ACC112 (cell line): ENCODE measurements around the gene NF2.
A peak's percentile ranks its signal among the peaks of the same experiment; 100 is the strongest.

Experiments used
- H2AFZ ChIP-seq: fragments of 200-600 bp; sonication (generic); one replicate; pipeline ENCODE4 v1.6.0; 2017; ENCODE audit warnings: antibody characterized with exemption, low read length; ENCODE audit not compliant: unreplicated experiment
- H3K27ac ChIP-seq: fragments of 200-600 bp; sonication (generic); 2 replicates; pipeline ENCODE4 v1.5.1; 2014; ENCODE audit warnings: low read depth, mild to moderate bottlenecking, antibody characterized with exemption, low read length, moderate library complexity
- H3K27me3 ChIP-seq: fragments of 200-600 bp; sonication (generic); 2 replicates; pipeline ENCODE4 v1.6.1; 2014; ENCODE audit warnings: mild to moderate bottlenecking, antibody characterized with exemption, low read length, moderate library complexity, mixed read lengths; ENCODE audit not compliant: insufficient read depth
- H3K36me3 ChIP-seq: fragments of 200-600 bp; sonication (generic); 2 replicates; pipeline ENCODE4 v1.6.1; 2016; ENCODE audit warnings: mild to moderate bottlenecking, antibody characterized with exemption, low read length, moderate library complexity, mixed read lengths; ENCODE audit not compliant: insufficient read depth
- H3K4me1 ChIP-seq: fragments of 200-600 bp; sonication (generic); one replicate; pipeline ENCODE4 v1.6.1; 2016; ENCODE audit warnings: low read length, mixed read lengths; ENCODE audit not compliant: insufficient read depth, unreplicated experiment, control insufficient read depth
- H3K4me3 ChIP-seq: fragments of 200-600 bp; sonication (generic); 2 replicates; pipeline ENCODE4 v1.5.1; 2014; ENCODE audit warnings: mild to moderate bottlenecking, low read depth, low read length
- H3K79me2 ChIP-seq: fragments of 200-600 bp; sonication (generic); one replicate; pipeline ENCODE4 v1.6.0; 2016; ENCODE audit warnings: low read length; ENCODE audit not compliant: control insufficient read depth, unreplicated experiment, insufficient read depth

NF2 gene

DNA sequence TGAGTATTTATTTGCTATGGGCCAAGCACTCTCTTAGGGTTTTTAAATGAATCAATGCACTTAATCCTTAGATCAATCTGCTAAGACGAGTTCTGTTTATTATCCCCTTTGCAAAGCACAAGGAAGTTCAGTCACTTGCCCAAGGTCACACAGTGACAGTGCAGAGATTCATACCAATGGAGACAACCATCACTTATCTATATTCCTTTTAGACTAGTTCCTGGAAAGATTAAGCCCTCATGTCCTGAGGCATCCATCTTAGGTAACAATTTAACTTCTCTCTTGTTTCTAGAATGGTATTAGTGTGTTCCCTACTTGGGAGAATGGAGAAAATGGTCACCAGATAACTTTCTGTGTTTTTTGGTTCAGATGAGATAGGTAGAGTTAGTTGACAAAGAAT is 28.3 kb downstream of the NF2 start:
- no peak overlapping the region for H3K4me3 ChIP-seq
- H3K27me3 ChIP-seq = no peaks in the 10 kb centered on the region
- no peaks in the 10 kb centered on the region for H3K36me3 ChIP-seq
- no peak overlapping the region for H2AFZ ChIP-seq
- peaks cover 64% of the 10 kb centered on the region for H3K79me2 ChIP-seq
- no peak overlapping the region for H3K27ac ChIP-seq
- peaks cover 35% of the 10 kb centered on the region for H3K4me1 ChIP-seq

DNA sequence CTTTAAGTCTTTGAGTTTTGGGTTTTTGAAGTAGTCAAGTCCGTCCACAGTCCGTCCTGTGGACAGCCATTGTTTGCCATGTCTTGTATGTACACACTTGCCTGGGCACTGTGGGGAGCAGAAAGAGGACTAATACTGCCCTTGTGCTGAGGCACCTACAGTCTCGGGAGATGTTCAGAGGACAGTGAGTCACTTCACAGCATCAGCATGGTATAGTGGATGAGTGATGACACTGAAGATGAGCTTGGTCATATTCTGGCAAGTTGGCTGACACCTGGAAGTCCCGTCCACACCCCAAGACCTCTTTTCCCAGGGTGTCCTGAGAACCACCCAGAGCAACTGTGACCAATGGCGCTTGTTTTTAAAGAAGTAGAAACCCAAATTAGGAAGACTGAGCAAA is 29.2 kb downstream of the NF2 start:
- Histone ChIP-seq H3K4me3 (no peak overlapping the region), H3K79me2 (peaks cover 58% of the 10 kb centered on the region), H3K27ac (0 out of 2 replicates have a peak overlapping the region, but pooled peaks have one; percentile 63), H2AFZ (no peak overlapping the region), H3K36me3 (no peaks in the 10 kb centered on the region), H3K4me1 (peaks cover 28% of the 10 kb centered on the region), H3K27me3 (no peaks in the 10 kb centered on the region)

DNA sequence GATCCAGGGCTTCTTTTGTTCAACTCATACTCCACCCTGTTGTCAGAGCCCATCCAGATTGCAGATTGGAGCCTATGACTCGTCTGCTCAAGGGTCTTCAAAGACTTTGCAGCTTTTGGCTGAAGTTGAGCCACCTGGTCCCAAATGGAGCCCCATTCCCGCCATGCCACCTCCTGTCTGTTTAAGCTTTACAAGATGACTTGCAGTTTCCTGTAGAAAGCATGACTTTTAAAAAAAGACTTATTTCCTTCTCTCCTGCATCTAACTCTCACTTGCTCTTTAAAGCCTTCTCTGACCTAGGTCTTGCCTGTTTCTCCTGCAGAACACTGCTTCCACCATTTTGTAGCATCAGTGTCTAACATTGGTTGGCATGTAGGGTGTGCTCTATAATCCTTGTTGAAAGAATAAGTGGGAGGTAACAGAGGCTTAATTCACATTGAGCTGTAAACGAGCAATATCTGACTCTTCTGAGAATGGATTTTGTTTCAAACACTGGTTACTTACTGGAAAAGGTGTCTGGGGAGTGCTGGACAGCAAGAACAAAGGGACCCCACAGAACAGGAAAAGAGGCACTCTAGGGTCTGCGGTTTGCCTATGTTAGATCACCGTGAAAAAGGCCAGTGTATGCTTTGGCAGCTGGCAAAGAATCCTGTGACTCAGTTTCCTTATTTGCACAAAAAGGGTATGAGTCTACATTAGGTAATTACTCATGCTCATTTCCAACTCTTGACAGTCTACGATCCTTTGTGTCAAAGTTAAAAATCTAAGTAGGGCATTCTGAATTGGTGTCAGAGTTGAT is 30.3 kb downstream of the NF2 start:
- Histone ChIP-seq H3K4me1 (peaks cover 28% of the 10 kb centered on the region), H3K79me2 (peaks cover 51% of the 10 kb centered on the region), H3K36me3 (no peaks in the 10 kb centered on the region), H3K27me3 (no peaks in the 10 kb centered on the region), H3K27ac (peak overlapping the region; percentile 63), H2AFZ (no peak overlapping the region), H3K4me3 (no peak overlapping the region; the same call in 1 of the 2 replicates)

DNA sequence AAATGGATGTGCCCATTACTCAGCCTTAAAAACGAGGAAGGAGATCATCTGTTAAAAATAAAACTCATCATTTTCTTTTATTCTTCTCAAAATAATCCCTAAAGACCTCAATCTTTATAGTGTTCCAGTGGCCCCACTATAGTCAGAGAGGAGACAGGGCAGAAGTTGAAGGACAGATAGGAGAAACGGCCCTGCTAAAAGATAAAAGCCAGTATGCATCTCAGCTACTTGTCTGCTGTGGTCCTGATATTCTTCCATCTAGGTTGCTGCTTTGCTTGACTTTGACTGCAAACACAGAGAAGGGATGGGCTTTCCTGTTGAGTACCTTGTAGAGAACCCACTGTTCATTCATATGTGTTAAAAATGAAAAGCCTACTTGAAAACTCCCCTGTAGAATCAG is 31.4 kb downstream of the NF2 start:
- H2AFZ ChIP-seq = no peak overlapping the region
- H3K79me2 ChIP-seq = peaks cover 40% of the 10 kb centered on the region
- no peaks in the 10 kb centered on the region for H3K36me3 ChIP-seq
- peak overlapping the region; percentile 63; the same call in 1 of the 2 replicates for H3K27ac ChIP-seq
- no peak overlapping the region for H3K4me3 ChIP-seq
- H3K4me1 ChIP-seq = peaks cover 22% of the 10 kb centered on the region
- no peaks in the 10 kb centered on the region for H3K27me3 ChIP-seq

DNA sequence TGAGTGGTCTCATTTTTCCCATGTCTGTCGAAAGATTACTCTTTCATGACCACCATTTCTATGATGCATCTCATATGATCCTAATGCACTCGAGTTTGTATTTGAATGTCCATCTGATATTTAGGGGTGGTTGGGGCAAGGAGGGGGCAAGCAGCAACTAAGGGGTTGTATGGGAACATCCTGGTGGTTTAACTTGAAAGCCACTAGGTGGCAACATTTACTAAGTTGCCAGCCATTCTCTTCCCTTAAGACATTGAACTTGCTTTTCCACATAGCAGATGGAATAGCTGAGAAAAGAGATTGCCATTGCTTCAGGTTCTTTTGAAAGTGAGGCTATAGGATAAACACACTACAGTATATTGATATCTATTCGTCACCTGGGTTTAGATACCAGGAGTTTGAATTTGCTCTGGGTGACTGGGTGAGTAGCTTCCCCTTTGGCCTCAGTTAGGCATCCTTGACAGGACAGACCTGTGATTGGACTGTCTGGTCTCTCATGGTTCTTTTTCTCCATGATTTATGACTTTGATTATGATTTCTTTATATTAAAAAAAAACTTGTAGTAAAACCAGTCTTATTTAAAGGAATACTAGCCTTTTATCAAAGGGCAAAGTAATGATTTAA is 32.4 kb downstream of the NF2 start:
- no peak overlapping the region for H2AFZ ChIP-seq
- no peaks in the 10 kb centered on the region for H3K36me3 ChIP-seq
- peaks cover 32% of the 10 kb centered on the region for H3K79me2 ChIP-seq
- no peak overlapping the region for H3K4me3 ChIP-seq
- H3K27ac ChIP-seq = no peak overlapping the region
- peaks cover 21% of the 10 kb centered on the region for H3K4me1 ChIP-seq
- H3K27me3 ChIP-seq = no peaks in the 10 kb centered on the region

DNA sequence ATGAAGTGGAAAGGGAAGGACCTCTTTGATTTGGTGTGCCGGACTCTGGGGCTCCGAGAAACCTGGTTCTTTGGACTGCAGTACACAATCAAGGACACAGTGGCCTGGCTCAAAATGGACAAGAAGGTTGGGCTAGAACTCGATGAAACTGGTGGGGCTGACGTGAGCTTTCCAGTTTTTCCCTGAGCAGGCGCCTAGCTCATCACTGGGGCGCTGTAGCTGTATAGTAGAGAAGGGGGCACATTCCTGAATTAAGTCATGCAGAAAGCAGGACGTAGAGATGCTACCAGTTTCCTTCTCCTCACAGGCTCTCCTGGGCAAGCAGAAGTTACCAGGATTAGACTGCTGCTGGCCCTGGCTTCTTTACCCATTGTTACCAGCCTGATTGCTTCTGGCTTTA is 33.3 kb downstream of the NF2 start:
- H3K27me3 ChIP-seq = no peaks in the 10 kb centered on the region
- H3K4me1 ChIP-seq = peaks cover 21% of the 10 kb centered on the region
- H2AFZ ChIP-seq = no peak overlapping the region
- H3K27ac ChIP-seq = no peak overlapping the region
- H3K79me2 ChIP-seq = peaks cover 23% of the 10 kb centered on the region
- H3K4me3 ChIP-seq = no peak overlapping the region
- H3K36me3 ChIP-seq = no peaks in the 10 kb centered on the region

DNA sequence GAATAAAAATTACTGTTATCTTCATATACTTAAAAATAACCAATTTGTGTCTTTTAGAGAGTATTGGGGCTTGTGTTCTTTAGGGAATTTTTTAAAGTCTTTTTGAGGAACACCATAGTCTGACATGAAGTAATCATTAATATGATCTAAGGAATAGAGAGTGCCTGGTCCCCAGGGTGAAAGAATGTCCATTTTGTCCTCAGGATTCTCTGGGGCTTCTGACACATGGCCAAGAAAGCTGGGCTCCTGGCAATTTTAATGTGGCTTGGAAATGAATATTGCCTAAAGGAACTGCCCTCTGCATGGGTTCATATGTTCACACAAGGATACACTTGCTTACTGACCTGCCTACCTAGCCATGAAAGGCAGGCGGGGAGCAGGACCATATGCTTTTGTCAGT is 33.7 kb downstream of the NF2 start:
- Histone ChIP-seq H3K79me2 (peaks cover 21% of the 10 kb centered on the region), H3K27ac (no peak overlapping the region), H3K27me3 (no peaks in the 10 kb centered on the region), H3K4me1 (peaks cover 21% of the 10 kb centered on the region), H3K36me3 (no peaks in the 10 kb centered on the region), H3K4me3 (no peak overlapping the region), H2AFZ (no peak overlapping the region)

DNA sequence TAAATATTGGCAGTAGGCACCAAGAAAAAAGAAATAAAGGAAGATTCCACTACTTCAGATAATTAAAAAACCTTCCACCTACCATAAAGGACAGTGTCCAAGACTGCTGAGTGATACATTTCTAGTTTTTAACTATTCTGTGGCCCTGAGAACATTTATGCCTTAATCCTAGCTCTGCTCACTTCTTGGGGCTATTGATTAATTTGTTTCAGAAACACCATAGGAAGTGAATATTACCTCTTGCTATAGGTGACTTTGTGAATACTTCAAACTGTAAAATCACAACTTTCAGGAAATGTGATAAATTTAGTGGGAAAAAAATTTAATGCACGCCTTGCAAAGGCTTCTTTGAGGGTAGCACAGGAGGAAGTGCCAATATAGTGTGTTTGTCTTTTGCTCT is 35.2 kb downstream of the NF2 start:
- Histone ChIP-seq H3K27me3 (no peaks in the 10 kb centered on the region), H3K36me3 (no peaks in the 10 kb centered on the region), H3K79me2 (peaks cover 11% of the 10 kb centered on the region), H3K4me3 (no peak overlapping the region), H3K27ac (no peak overlapping the region), H3K4me1 (peaks cover 14% of the 10 kb centered on the region), H2AFZ (no peak overlapping the region)

DNA sequence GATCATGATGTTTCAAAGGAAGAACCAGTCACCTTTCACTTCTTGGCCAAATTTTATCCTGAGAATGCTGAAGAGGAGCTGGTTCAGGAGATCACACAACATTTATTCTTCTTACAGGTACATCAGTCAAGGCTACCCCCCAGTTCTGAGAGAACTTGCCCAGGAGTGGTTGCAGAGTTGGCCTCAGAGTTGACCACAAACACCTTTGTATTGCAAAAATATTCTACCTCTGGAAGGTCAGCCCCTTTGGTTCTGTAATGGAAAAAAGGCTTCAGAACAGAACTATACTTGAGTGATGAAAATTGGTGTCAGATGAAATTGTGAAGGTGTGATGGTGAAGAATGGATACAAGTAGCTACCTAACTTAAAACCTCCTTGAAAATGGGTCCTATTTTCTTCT is 35.7 kb downstream of the NF2 start:
- peaks cover 10% of the 10 kb centered on the region for H3K4me1 ChIP-seq
- H3K79me2 ChIP-seq = peaks cover 9% of the 10 kb centered on the region
- H3K27ac ChIP-seq = no peak overlapping the region
- H3K4me3 ChIP-seq = no peak overlapping the region
- H3K36me3 ChIP-seq = no peaks in the 10 kb centered on the region
- H2AFZ ChIP-seq = no peak overlapping the region
- H3K27me3 ChIP-seq = no peaks in the 10 kb centered on the region

DNA sequence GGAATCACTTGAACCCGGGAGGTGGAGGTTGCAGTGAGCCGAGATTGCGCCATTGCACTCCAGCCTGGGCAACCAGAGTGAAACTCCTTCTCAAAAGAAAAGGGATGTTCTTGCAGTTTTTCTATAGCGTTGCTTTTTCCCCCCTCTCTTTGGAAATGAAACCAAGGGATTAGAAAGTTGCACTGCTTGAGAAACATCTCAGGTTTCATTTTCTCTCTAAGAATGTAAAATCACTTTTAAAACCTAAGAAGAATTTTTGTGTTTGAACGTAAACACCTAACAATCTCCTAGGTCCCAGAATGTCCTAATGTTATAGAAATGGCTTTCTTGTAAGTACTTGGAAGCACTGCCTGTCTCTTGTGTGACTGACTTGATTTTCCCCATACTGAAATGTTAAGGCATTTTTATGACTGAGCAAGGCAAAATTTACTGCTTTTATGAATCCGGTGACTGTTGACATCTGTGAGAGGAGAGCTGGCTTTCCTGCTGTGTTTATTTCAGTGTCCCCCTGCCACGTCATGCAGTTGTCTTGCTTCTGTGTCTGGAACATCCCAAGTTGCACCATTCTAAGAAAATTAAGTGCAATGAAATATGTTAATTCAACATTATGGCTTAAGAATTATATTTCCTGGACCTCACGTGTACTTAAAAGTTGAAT is 37.7 kb downstream of the NF2 start:
- Histone ChIP-seq H3K27me3 (no peaks in the 10 kb centered on the region), H2AFZ (no peak overlapping the region), H3K4me1 (no peaks in the 10 kb centered on the region), H3K79me2 (peaks cover 9% of the 10 kb centered on the region), H3K36me3 (no peaks in the 10 kb centered on the region), H3K4me3 (no peak overlapping the region), H3K27ac (no peak overlapping the region)
